Gastrocnemius medialis (tissue), 4 donors: ENCODE measurements around the gene ADCY1. TPM values are rescaled to one million over a fixed set of nuclear protein-coding genes. Genes with fewer than 3 reads are reported as not detected.

Experiments
- ATAC-seq, 2 donors: fragments of 150-250 bp; one replicate each; pipeline ENCODE4 v1.9.1; 2016
- DNase-seq, 2 donors: peaks; one replicate each; pipeline ENCODE4 v3.0.0-alpha.2; 2019
- H3K27ac ChIP-seq, 4 donors: fragments of 200-600 bp; sonication (generic); 1 replicate in 1 of 4; 2 replicates in 3 of 4; pipeline ENCODE4 v1.5.1; 2016 to 2018; ENCODE audit warnings: mild to moderate bottlenecking in 2 of 4, moderate library complexity in 1 of 4
- H3K27me3 ChIP-seq, 3 donors: fragments of 200-600 bp; sonication (generic) in 2 of 3; 1 replicate in 1 of 3; 2 replicates in 2 of 3; pipeline versions ENCODE4 v1.5.1 to v1.6.0; 2016 to 2019; ENCODE audit warnings: mild to moderate bottlenecking in 1 of 3, moderate library complexity in 1 of 3
- H3K36me3 ChIP-seq, 2 donors: fragments of 200-600 bp; sonication (generic) in 1 of 2; one replicate each; pipeline ENCODE4 v1.5.1; 2017 to 2018
- H3K4me1 ChIP-seq, 2 donors: fragments of 200-600 bp; sonication (generic) in 1 of 2; one replicate each; pipeline ENCODE4 v1.5.1; 2016 to 2017; ENCODE audit warnings: mild to moderate bottlenecking in 2 of 2
- H3K4me3 ChIP-seq, 4 donors: fragments of 200-600 bp; sonication (generic) in 3 of 4; 1 replicate in 1 of 4; 2 replicates in 3 of 4; pipeline ENCODE4 v1.5.1; 2016 to 2019; ENCODE audit warnings: mild to moderate bottlenecking in 2 of 4
- H3K9me3 ChIP-seq, 3 donors: fragments of 200-600 bp; sonication (generic) in 2 of 3; 1 replicate in 1 of 3; 2 replicates in 2 of 3; pipeline ENCODE4 v1.5.1; 2016 to 2019
- POLR2A ChIP-seq, 2 donors: fragments of 450-650 bp; IDR thresholded peaks; one replicate each; pipeline ENCODE4 v1.6.1; 2017; ENCODE audit warnings: antibody characterized with exemption in 2 of 2, mild to moderate bottlenecking in 2 of 2, moderate library complexity in 2 of 2
- in situ Hi-C, 4 donors: fragments of 200-750 bp; cut with MboI; loops; one replicate each; pipeline versions ENCODE4 v1.15.0 to v1.8.0; 2017; ENCODE audit warnings: low sequenced_read_pairs in 4 of 4
- intact Hi-C: fragments of 100-400 bp; cut with DNase I; formaldehyde crosslinking; loops from one replicate; pipeline ENCODE4 v1.15.1; 2023; ENCODE audit warnings: low total_unique reads
- total RNA-seq, 4 donors: library from RNA; depleted of rRNA; stranded (reverse); fragments of >200 nt; gene quantifications; one replicate each; pipeline versions ENCODE4 v1.1.0 to v1.2.3, GENCODE V29; 2016
- TF ChIP-seq, protein P1 (sequence below), 5 experiments: fragments of 450-650 bp in 3 of 5; fragments of 200-600 bp in 2 of 5; sonication (generic) in 2 of 5; IDR thresholded peaks in 4 of 5; conservative IDR thresholded peaks in 1 of 5; 1 replicate in 4 of 5; 2 replicates in 1 of 5; pipeline ENCODE4 v1.5.1; 2016 to 2019; ENCODE audit warnings: antibody characterized with exemption in 5 of 5, mild to moderate bottlenecking in 3 of 5, moderate library complexity in 3 of 5

Gene ADCY1
- total RNA-seq, 4 donors from 2014 or later: 0.42 to 3.5 (median 1.4) TPM

- DNase-seq (no peak), ATAC-seq (no peak)
- no peaks in the 10 kb centered on the region for H3K27me3 ChIP-seq
- no peak overlapping the region for H3K27ac ChIP-seq
- in situ Hi-C loops: loop anchor here in 1 of 4 donors (25.0 kb wide), 1 partner anchor 206 kb away; the partner anchor contains the start of gene CCDC201
- no peak for TF ChIP-seq POLR2A (IDR thresholded peaks at IDR 0.05)
- TF ChIP-seq, protein P1, sequence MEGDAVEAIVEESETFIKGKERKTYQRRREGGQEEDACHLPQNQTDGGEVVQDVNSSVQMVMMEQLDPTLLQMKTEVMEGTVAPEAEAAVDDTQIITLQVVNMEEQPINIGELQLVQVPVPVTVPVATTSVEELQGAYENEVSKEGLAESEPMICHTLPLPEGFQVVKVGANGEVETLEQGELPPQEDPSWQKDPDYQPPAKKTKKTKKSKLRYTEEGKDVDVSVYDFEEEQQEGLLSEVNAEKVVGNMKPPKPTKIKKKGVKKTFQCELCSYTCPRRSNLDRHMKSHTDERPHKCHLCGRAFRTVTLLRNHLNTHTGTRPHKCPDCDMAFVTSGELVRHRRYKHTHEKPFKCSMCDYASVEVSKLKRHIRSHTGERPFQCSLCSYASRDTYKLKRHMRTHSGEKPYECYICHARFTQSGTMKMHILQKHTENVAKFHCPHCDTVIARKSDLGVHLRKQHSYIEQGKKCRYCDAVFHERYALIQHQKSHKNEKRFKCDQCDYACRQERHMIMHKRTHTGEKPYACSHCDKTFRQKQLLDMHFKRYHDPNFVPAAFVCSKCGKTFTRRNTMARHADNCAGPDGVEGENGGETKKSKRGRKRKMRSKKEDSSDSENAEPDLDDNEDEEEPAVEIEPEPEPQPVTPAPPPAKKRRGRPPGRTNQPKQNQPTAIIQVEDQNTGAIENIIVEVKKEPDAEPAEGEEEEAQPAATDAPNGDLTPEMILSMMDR (IDR thresholded peaks at IDR 0.05 in 4 of 5, conservative IDR thresholded peaks at IDR 0.05 in 1 of 5): no peak
- H3K4me1 ChIP-seq: no peaks in the 10 kb centered on the region
- intact Hi-C loops: no loop called here
- H3K4me3 ChIP-seq: no peak overlapping the region
- H3K36me3 ChIP-seq: no peaks in the 10 kb centered on the region
- H3K9me3 ChIP-seq: no peaks in the 10 kb centered on the region
These were observed 82.3 kb downstream of the ADCY1 start for GRCh38 chr7:45656431-45656830.

DNA sequence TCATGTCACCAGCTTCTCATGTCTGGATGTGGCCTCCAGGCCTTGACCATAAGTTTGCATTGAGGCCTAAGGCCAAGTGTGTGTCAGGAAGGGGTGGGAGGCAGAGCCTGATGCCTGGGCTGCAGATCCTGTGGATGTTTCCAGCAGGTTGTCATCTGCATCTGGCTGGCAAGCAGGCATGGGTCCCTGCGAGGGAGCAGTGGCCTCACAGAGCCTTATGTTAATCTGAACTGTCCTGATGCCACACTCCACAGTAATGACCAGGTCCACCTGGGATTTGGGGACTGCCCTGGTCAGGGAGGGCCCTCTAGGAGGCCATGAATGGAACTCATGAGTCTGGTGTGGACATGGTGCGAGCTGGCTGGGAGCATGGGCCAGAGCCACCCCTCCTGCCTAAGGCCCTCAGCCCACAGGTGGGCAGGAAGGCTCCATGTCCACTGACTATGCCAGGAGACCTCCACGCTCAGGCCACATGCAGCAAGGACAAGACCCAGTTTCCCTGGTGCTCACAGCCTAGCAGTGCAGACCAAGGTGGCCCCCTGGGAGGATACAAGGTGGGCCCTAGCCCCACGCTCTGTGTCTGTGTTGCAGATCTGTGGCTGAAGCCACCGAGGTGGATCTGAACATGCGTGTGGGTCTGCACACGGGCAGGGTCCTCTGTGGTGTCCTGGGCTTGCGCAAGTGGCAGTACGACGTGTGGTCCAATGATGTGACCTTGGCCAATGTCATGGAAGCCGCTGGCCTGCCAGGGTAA is 83.1 kb downstream of the ADCY1 start:
- H3K27ac ChIP-seq: no peak overlapping the region
- in situ Hi-C loops: loop anchor here in 1 of 4 donors (25.0 kb wide), 1 partner anchor 205 kb away; the partner anchor contains the start of gene CCDC201
- ATAC-seq (no peak), DNase-seq (no peak)
- intact Hi-C loops: no loop called here
- no peaks in the 10 kb centered on the region for H3K36me3 ChIP-seq
- no peaks in the 10 kb centered on the region for H3K4me1 ChIP-seq
- no peaks in the 10 kb centered on the region for H3K9me3 ChIP-seq
- H3K4me3 ChIP-seq: no peak overlapping the region
- no peaks in the 10 kb centered on the region for H3K27me3 ChIP-seq
- no peak for TF ChIP-seq POLR2A (IDR thresholded peaks at IDR 0.05)
- TF ChIP-seq, protein P1 (IDR thresholded peaks at IDR 0.05 in 4 of 5, conservative IDR thresholded peaks at IDR 0.05 in 1 of 5): no peak

- TF ChIP-seq, protein P1 (IDR thresholded peaks at IDR 0.05 in 4 of 5, conservative IDR thresholded peaks at IDR 0.05 in 1 of 5): no peak
- no peak for TF ChIP-seq POLR2A (IDR thresholded peaks at IDR 0.05)
- DNase-seq: no peak
- Histone ChIP-seq H3K27me3 (no peaks in the 10 kb centered on the region), H3K4me3 (no peak overlapping the region), H3K27ac (no peak overlapping the region), H3K4me1 (no peaks in the 10 kb centered on the region), H3K36me3 (no peaks in the 10 kb centered on the region), H3K9me3 (no peaks in the 10 kb centered on the region)
- in situ Hi-C loops (loop anchor here in 1 of 4 donors (25.0 kb wide), 1 partner anchor 204 kb away; the partner anchor contains the start of gene CCDC201), intact Hi-C loops (no loop called here)
- no peak for ATAC-seq
These were observed 83.9 kb downstream of the ADCY1 start for GRCh38 chr7:45657890-45658715.

DNA sequence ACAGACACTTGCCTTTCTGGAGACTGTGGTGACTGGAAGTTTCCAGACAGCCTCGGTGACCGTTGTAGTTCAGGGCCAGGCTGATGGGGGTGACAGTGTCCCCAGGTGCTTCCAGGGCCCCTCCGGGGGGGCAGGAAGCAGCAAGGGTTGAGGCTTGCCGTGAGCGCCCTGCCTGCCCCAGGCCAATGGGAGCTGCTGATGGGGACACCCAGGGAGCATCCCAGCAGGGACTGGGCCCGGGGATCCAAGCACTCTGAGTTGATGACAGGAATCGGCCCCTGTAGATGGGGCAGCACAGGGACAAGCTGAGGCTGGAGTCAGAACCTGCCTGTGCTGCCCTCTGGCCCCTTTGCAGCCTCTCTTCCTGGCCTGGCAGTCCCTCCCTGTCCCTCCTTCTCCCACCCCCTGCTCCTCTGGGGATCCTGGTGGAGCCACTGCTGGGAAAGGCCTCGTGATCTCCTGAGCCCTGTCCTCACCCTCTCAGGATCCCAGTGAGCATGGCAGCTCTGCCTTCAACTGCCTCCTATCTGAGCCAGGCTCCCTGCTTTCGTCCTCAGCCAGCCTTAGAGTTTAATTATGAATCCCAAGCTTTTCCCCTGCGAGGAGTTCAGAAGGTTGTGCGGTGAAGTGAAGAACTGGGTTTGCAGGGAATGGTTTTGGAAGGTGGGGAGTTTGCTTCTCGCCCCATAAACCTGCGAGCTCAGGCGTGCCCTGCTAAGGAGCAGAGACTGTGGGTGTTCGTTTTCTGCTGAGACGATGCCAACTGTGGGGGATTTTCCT is 84.7 kb downstream of the ADCY1 start:
- no peaks in the 10 kb centered on the region for H3K4me1 ChIP-seq
- no peak for TF ChIP-seq POLR2A (IDR thresholded peaks at IDR 0.05)
- TF ChIP-seq, protein P1 (IDR thresholded peaks at IDR 0.05 in 4 of 5, conservative IDR thresholded peaks at IDR 0.05 in 1 of 5): no peak
- no peaks in the 10 kb centered on the region for H3K36me3 ChIP-seq
- no peak overlapping the region for H3K27ac ChIP-seq
- DNase-seq: no peak
- no peaks in the 10 kb centered on the region for H3K9me3 ChIP-seq
- ATAC-seq: no peak
- no peak overlapping the region for H3K4me3 ChIP-seq
- in situ Hi-C loops (loop anchor here in 1 of 4 donors (25.0 kb wide), 1 partner anchor 203 kb away; the partner anchor contains the start of gene CCDC201), intact Hi-C loops (no loop called here)
- no peaks in the 10 kb centered on the region for H3K27me3 ChIP-seq
